Superior temporal gyrus (tissue), 1 donor: ENCODE results near the gene CD79B.

Source experiments
- DNase-seq: peaks from one replicate; pipeline ENCODE4 v3.0.0-alpha.2; 2016; ENCODE audit errors: extremely low spot score

CD79B gene

DNA sequence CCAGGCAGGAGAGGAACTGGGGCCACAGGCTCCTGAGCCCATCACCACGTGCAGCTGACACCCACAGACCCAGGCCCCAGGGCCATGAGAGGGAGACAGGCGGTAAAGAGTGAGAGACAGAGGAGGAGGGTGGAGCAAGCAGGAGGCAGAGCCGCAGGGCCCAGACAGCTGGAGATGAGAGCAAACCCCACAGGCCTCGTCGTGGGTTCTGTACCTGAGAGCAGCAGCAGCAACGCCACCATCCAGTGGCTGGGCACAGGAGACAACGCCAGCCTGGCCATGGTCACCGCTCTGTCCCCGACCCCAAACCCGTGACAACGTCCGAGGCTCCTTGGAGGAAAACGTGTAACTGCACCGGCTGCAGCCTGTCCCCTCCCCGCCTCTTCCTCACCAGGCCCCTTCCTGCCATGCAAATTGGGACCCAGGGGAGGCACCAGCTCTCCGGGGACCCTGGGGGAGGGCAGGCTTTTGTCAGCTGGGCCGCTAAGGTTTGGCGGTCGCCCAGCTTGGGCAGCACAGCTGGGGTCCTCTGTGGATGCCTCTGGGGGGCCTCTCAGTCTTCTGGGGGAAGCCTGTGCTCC is at the start of gene CD79B:
Gene CD79B, minus strand, starts transcription at position 351 of the 581 bp plus-strand sequence. Its CDS starts 70 bp downstream, at position 281.
- no peak for DNase-seq

DNA sequence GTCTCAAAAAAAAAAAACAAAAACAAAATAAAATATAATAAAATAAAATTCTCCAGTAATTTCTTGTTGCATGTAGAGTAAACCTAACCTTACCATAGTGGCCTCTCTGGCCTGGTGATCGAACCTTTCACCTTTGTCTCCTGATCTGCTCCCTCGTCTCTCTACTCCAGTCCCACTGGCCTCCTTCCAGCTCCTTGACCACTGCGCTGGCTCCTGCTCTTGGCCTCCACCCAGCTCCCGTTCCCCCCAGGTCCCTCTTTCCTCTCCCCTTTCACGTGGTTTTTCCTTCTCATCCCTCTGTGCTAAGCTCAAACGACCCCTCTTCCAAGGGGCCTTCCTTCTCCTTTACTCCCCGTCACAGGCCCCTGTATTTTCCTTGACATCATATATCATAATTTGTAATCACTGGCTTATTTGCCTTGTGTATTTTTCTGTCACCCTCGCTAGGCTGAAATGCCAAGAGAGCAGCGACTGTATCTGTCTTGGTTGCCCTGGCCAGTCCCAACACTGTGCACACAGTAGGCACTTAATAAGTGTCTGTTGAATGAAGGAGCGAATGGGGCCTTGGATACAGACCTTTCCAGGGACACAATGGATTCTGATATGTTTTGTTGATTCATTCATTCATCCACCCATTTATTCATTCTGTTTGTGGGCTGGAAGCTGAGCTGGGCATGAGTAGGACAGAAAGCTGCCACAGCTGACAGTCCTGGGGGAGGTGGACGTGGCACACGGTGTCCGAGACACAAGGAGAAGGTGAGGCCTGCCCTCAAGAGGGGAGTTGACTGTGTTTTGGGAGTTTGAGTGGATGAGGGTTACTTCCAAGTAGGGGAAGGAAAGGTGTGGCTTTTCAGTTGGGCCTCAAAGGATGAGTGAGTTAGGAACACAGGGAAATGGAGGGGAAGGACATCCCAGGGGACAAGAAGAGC is 46.4 kb upstream of the CD79B start:
- DNase-seq, result no peak

DNA sequence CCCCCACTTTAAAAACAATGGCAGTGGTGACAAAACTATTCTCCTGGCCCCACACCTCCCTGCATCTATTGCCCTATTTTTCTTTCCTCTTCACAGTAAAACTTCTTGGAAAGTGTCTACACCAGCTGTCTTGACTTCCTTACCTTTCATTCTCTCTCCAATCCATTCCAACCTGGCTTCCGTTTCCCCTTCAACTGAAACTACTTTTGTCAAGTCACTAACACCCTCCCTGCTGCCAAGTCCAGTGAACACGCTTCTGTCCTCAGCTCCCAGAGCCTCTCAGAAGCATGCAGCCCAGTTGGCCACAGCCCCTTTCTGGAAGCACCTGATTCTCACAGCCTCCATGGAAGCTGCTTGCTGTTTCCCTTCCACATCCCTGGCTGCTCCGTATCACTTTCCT is 44.6 kb upstream of the CD79B start:
- DNase-seq, result no peak

DNA sequence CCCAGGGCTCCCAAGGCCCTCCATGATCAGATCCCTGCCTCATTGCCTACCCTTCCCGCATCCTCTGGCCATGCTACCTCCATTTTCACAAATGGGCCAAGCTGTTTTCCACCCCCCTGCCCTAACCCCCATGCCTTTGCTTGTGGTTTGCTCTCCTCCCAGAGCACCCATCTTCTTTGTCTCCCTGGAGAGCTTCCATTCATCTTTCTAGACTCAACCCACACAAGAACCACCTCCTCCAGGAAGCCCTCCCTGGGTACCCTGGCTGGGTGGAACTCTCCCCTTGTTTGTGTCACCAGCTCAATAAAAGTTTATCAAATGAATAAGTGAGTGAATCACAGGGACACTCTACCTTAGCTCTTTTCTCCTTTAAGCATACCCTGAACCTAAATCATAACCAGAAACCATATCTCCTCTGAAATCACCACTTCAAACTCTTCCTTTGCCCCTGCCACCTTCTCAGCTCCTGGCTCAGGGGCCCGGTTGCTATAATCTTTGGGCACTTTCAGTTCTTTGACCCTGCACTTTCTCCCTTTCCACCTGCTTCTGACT is 43.5 kb upstream of the CD79B start:
- no peak for DNase-seq

DNA sequence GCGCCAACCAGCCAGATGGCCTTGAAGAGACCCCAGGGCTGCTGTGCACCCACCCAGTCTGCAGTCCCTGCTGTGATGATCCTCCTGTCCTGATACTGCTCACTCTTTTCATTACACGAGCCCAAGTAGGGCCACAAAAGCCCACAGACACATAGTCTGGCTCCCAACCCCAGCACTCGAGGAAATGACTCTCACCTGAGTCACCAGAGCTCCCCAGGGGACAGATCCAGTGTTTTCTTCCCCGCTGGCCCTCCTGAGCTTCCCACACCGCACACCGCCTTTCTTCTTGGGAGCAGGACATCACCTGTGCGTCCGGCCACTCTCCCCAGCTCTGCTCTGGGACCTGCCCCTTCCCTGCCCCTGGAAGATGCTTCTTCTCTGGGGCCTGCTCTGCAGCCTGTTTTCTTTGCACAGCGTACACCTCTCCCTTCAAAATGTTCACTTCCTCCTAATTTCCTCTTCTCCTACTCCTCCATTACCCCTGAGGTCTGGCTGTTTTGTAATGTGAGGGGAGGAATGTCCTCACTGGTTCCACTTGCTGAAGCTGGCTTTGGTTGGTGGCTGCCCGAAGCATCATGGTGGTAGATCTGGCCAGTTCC is 42.6 kb upstream of the CD79B start:
- no peak for DNase-seq

DNA sequence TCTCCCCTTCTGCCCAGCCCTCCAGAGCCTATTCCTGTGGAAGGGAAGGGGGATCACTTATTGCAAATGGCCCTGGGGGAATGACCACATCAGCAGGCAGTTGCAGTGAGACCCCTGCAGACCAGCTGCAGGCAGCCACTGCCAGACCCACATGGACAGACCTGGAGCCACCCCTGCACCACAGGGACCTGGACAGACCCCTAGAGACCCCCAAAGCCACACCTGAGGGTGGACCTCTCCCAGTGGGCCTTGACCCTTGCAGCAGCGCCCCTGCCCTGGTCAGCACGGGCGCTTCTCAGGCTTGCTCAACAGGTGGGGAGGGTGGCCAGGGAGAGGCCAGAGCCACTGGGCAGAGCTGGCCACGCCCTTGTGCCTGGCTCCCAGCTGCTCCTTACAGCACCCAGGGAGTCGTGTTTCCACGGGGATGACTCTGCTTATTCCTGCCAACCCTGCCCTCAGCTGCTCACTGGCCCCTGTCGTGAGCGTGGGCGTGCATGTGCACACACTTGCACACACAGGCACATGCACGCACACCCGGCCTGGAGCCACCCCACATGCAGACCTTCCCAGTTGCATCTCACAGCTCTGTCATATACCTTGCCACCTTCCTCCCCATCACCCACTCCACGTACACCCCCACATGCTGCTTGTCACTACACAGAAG is 41.9 kb upstream of the CD79B start:
- no peak for DNase-seq

DNA sequence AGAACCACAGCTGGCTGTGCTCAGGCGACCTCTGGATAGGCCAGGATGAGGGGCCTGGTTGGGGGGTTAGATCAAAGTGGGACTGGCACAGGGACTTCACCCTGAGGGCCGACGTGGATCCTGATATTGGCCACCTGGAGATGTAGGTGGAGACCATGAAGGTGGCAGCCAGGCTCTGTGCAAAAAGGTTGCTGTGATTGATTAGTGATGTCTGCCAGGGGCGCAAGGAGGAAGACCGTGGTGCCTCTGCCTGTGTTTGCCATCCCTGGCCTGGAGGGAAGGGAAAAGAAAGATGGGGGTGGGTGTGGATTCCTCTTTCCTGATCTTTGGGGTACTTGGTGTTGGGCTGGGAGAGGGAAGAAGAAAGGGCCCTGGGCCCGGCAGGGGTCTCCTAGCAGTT is 41.1 kb upstream of the CD79B start:
- DNase-seq, result no peak

DNA sequence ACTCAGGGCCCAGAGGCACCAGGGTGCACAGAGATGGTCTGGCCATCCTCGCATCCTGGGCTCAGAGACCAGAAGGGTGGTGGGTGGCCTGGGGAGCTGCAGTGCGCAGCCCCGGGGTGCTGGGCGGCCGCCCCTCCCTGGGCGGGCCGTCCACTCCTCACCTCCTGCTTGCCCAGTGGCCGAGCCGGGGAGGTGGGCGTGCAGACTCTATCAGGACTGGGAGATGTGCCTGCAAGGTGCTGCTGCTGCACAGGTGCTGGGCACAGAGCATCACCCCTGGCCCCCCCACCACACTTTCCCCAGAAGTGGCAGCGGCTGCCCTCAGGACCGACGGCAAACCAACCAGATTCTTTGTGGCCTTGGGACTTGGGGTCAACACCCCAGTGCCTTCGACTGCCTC is 40.7 kb upstream of the CD79B start, which contains the start of gene SCN4A:
Gene SCN4A, minus strand, starts transcription at position 123 of the 400 bp plus-strand sequence. Its CDS starts 77 bp downstream, at position 46.
- DNase-seq, result no peak

DNA sequence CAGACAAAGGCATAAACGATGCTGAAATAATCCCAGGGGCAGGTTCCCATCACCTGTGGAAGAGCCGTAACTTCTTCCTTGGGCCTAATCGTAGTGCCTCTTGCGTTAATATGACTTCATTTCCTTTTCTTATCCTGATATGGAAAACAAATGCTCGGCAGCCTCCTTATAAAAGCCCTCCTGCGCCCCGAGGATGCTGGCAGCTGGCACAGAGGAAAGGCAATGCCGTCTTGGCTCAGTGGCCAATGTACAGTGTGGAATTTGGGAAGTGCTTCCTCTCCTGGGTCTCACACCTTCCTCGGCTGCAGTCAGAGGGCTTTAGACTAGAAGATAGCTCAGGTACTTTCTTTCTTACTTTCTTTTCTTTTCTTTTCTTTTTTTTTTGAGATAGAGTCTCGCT is 37.1 kb upstream of the CD79B start:
- DNase-seq, result no peak

DNA sequence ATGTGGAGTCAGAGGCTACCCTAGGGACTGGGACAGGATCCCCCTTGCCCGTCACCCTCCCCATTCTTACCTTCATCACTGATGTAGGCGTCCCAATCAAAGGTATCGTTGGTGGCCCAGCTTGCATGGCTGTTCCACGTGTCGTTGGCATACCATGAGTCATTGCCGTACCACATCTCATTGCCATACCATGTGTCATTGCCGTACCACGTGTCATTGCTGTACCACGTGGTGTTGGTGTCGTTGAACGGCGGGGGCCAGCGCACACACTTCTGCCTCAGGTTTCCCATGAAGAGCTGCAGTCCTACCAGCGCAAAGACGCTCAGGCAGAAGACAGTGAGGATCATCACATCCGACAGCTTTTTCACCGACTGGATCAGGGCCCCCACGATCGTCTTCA is 35.8 kb upstream of the CD79B start:
- no peak for DNase-seq

DNA sequence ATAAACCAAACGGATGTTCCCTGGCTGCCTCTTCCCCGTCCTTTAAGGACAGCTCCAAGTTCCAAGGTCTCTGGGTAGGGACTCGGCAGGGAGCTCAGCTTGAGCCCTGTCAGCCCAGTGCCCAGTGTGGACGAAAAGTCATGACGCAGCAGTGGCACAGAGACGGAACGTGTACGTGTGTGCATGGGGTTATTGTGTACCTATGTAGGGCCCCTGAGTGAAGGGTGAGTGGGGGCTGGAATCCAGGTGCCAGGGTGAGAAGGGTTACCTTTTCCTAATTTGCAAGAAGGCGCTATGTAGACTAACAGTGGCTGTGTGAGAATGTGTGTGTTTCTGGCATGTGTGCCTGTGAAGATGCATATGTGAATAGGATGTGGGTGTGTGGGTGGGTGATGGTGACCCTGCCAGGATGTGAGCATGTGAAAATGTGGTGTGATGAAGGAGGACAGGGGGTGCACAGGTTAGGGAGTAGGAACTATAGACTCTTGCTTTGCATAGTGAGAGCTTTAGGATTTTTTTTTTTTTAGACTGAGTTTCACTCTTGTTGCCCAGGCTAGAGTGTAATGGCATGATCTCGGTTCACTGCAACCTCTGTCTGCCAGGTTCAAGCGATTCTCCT is 34.6 kb upstream of the CD79B start:
- no peak for DNase-seq

DNA sequence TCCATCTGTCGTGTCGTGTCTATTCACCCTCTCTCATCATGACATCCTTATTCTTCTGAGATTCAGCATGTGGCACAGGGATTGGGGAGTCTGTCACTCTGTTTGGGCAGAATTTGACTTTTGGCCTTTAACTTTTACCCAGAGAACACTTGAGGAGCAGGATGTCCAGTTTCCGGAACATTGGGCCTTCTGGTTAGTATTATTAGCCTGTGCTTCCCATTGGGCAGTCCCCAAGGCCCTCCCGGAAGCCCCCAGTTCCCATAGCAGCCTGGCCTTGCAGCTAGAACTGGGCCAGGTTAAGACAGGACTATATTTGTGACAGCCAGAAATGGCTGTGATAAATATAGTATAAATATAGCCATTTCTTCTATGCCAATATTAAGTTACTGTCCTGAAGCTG is 31.0 kb upstream of the CD79B start:
- no peak for DNase-seq

DNA sequence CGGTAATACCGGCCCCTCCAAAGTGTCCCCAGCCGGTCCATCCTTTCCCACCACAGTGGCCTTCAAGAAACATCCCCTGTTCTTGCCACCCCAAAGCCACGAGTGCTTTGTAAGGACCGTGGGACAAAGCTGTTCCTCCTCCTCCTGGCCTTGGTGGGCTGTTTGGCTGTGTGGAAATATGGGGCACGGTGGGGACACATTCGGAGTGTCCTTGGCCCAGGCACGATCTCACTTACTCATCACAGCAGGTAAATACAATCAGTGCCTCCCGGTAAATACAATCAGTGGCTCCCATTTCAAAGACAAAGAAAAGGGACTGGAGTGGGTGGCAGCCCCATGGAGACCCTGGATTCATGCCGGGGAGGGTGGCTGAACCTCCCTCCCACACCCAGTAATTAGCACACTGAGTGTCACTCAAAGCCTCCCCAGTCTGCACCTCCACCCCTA is 30.2 kb upstream of the CD79B start:
- no peak for DNase-seq

DNA sequence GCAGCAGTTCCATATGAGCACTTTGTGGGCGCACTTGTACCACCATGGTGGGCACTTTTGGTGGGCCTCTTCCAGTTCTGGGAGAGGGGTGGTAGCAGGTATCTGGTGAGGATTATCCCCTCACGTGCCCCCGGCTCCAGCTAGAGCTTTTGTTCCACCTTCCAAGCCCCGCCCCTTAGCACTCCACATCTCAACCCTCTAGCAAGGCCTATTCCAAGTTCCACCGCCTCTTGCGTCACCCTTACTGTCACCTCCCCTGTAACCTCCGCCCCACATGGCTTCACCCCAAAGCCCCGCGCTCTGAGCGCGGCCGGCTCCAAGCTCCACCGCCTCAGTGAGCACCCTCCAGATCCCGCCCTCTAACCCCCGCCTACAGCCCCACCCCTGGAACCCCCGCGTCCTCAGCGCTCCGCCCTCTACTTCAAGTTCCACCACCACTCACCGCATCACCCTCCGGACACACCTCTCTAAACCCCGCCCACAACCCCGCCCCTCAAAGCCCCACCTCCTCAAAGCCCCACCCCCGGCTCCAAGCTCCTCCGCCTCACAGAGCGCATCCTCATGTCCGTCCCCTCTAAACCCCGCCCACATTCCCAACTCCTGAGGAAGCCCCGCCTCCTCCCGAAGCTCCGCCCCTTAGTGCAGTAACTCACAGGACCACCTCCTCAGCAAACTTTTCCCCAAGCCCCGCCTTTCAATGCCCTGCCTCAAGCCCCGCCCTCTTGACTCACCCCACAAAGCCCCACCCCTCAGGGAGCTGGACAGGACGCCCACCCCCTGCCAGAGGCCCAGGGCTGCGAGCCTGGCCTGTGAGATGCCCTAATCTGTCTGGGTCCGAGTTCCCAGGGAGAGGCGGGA is 29.5 kb upstream of the CD79B start:
- no peak for DNase-seq

DNA sequence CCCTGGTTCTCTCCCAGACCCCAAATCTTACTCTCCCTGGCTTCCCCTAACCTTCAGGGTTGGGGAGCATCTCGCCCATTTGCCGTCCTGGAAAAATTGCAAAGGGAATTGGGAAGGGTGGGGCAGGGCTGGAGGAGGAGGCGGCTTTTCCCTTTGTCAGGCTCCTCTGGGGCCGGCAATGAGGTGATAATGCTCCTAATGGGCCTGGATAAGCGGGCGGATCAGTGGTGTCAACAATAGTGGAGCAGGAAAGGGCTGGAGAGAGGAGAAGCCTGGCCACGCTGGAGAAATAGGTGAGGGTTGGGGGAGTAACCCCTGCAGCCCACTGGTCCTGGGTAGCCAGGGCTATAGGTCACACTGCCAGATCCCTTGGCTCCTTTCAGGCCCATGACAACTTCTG is 28.3 kb upstream of the CD79B start:
- DNase-seq, result no peak

DNA sequence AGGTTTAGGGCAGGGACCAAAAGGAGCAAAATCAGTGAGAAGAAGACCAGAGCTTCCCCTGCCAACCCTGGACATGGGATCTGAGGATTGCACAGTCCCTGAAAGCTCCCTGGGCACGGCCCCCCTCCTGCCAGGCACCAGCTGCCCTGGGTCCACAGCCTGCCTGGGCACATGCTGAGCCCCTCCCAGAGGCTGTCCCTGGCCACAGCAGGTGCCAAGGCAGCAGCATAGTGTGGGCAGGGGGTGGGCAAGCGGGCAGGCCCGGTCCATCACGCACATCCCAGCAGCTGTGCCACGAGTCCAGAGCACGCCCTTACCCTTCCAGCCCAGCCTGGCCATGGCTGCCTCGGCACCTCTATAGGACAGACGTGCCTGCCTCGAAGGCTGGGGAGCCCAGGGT is 27.9 kb upstream of the CD79B start:
- DNase-seq, result no peak

DNA sequence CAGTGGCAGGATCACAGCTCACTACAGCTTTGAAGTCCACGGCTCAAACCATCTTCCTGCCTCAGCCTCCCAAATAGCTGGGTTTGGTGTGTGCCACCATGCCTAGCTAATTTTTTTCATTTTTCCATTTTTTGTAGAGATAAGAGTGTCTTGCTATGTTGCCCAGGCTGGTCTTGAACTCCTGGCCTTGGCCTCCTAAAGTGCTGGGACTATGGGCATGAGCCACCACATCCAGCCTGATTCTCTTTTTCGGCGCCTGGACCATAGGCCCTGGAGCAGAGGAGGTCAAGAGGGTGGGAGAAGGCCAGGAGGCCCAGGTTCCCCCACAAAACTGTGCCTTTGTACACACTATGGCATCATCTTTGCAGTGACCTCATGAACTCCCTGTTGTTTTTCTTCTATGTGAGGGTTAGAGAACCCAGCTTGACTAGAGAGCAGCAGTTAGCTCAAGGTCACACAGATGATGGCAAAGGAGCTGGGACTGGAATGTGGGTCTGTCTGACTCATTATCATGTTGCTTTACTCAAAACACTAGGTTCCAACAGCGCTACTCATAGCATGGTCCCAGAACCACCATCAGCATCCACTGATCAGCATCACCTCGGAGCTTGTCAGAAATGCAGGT is 24.3 kb upstream of the CD79B start:
- no peak for DNase-seq

DNA sequence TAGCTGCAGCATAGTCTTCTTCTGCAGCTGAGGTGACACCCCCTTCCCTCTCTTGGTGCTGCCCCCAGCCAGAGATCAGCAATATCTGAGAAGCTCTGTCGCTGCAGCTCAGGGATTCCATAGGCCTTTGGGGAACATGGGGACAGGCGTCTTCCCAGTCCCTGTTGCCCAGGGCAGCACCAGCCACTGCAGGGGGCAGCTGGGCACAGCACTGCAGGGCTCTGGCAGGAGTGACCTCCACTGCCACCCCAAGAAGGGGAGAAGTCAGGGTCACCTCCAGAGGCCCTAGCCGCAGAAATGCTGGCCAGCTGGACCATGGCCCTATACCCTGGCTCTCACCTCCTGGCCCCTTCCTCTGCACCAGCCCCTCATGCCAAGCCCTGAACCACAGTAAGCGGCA is 23.7 kb upstream of the CD79B start:
- DNase-seq, result no peak

DNA sequence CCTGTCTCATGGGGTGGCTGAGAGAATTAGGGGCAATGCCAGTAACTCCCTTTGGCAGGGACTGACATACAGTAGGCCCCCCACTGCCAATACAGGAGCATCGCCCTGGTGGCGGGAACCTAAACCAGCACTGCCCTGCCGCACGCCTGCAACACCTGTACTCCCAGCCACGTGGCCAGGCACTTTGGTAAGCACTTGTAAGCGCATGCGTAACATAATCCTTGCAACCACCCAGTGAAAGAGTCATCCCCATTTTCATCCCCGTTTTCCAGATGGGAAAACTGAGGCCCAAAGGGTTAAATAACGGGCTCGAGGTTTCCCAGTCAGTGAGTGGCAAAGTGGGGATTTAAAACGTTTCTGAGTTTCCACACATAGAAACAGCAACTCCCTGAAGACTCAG is 23.1 kb upstream of the CD79B start:
- DNase-seq, result no peak
